OCI-LY3 (cell line): ENCODE data around the gene TRIM71.
"Not testable (repeated sequence)": the region's sequence is repeated elsewhere in the genome, so short reads cannot be mapped to it uniquely, and the experiment has no call there.

Source experiments
- H2AFZ ChIP-seq: fragments of 200-600, 300-600 bp; shearing (Covaris generic); 2 replicates; pipeline ENCODE4 v1.6.0; 2014; ENCODE audit warnings: antibody characterized with exemption, low read depth, low read length
- H3K27ac ChIP-seq: fragments of 200-600, 300-600 bp; sonication (generic); 2 replicates; pipeline ENCODE4 v1.5.1; 2014; ENCODE audit warnings: mild to moderate bottlenecking, low read length, moderate library complexity, mixed read lengths
- H3K27me3 ChIP-seq: fragments of 200-600, 300-600 bp; sonication (generic); 2 replicates; pipeline ENCODE4 v1.6.1; 2014; ENCODE audit warnings: low read depth, low read length, mixed read lengths
- H3K36me3 ChIP-seq: fragments of 200-600, 300-600 bp; sonication (generic); replicated peaks from 2 replicates; pipeline ENCODE3; 2014; ENCODE audit warnings: low read depth, low read length, mixed read lengths
- H3K4me1 ChIP-seq: fragments of 300-600, 200-600 bp; sonication (generic); 2 replicates; pipeline ENCODE4 v1.6.1; 2014; ENCODE audit warnings: low read length, mixed read lengths
- H3K4me2 ChIP-seq: fragments of 200-600, 300-600 bp; sonication (generic); 2 replicates; pipeline ENCODE4 v1.6.1; 2014; ENCODE audit warnings: low read length, mixed read lengths
- H3K4me3 ChIP-seq: fragments of 300-600, 200-600 bp; sonication (generic); 2 replicates; pipeline ENCODE4 v1.5.1; 2014; ENCODE audit warnings: antibody characterized with exemption, mild to moderate bottlenecking, low read length, moderate library complexity
- H3K79me2 ChIP-seq: fragments of 300-600, 200-600 bp; shearing (Covaris generic); 2 replicates; pipeline ENCODE4 v1.6.1; 2014; ENCODE audit warnings: mild to moderate bottlenecking, low read length, mixed read lengths
- H3K9ac ChIP-seq: fragments of 300-600, 200-600 bp; shearing (Covaris generic); 2 replicates; pipeline ENCODE4 v1.6.0; 2014; ENCODE audit warnings: mild to moderate bottlenecking, low read length, moderate library complexity
- H3K9me3 ChIP-seq: fragments of 200-600, 300-600 bp; shearing (Covaris generic); 2 replicates; pipeline ENCODE4 v1.6.1; 2014; ENCODE audit warnings: low read length, mixed read lengths; ENCODE audit not compliant: insufficient read depth
- H4K20me1 ChIP-seq: fragments of 200-600, 300-600 bp; sonication (generic); 2 replicates; pipeline ENCODE4 v1.6.1; 2016; ENCODE audit warnings: low read length, mixed read lengths; ENCODE audit not compliant: insufficient read depth
- CTCF ChIP-seq: fragments of 200-600, 300-600 bp; sonication (generic); IDR thresholded peaks from 2 replicates; pipeline ENCODE4 v1.5.1; 2014; ENCODE audit warnings: antibody characterized with exemption, low read length, low read depth
- EZH2phosphoT487 ChIP-seq: fragments of 200-600 bp; shearing (Covaris generic); IDR thresholded peaks from 2 replicates; pipeline ENCODE4 v1.6.1; 2018; ENCODE audit warnings: antibody characterized with exemption, mixed run types, low read depth

The TRIM71 gene

GRCh38 chr3:32844322-32844654 is 26.5 kb downstream of the TRIM71 start:
- Histone ChIP-seq H3K4me2 (no peak overlapping the region), H3K36me3 (no peaks in the 10 kb centered on the region), H3K27me3 (no peaks in the 10 kb centered on the region), H2AFZ (no peak overlapping the region), H3K9me3 (no peaks in the 10 kb centered on the region), H3K27ac (no peak overlapping the region), H3K4me1 (peaks cover 22% of the 10 kb centered on the region), H3K9ac (no peak overlapping the region), H3K4me3 (no peak overlapping the region), H3K79me2 (no peaks in the 10 kb centered on the region), H4K20me1 (no peaks in the 10 kb centered on the region)
- TF ChIP-seq EZH2phosphoT487 (no peak), CTCF (no peak)

GRCh38 chr3:32844914-32845313 is 27.1 kb downstream of the TRIM71 start:
- Histone ChIP-seq H3K4me2 (no peak overlapping the region), H3K4me3 (no peak overlapping the region)

GRCh38 chr3:32845546-32845945 is 27.7 kb downstream of the TRIM71 start:
- H3K9me3 ChIP-seq, H3K36me3 ChIP-seq, H3K4me2 ChIP-seq, H3K27me3 ChIP-seq, H4K20me1 ChIP-seq, H3K9ac ChIP-seq, H3K4me3 ChIP-seq, H2AFZ ChIP-seq, H3K27ac ChIP-seq, H3K79me2 ChIP-seq: not testable (repeated sequence)
- peaks cover 31% of the 10 kb centered on the region for H3K4me1 ChIP-seq

More at GRCh38 chr3:32844914-32845313, 27.1 kb downstream of the TRIM71 start:
- H3K4me1 ChIP-seq, result peaks cover 25% of the 10 kb centered on the region
- H3K27me3 ChIP-seq, result no peaks in the 10 kb centered on the region
- no peak overlapping the region for H2AFZ ChIP-seq
- no peaks in the 10 kb centered on the region for H3K9me3 ChIP-seq
- no peak overlapping the region for H3K27ac ChIP-seq
- no peak overlapping the region for H3K9ac ChIP-seq
- 0 out of 2 replicates have a peak, but pooled peaks have one; percentile 4 for TF ChIP-seq CTCF
- TF ChIP-seq EZH2phosphoT487, result no peak
- no peaks in the 10 kb centered on the region for H3K36me3 ChIP-seq
- no peaks in the 10 kb centered on the region for H3K79me2 ChIP-seq
- H4K20me1 ChIP-seq, result no peaks in the 10 kb centered on the region

- H2AFZ ChIP-seq, H3K27me3 ChIP-seq, H3K4me2 ChIP-seq, H3K79me2 ChIP-seq, H3K4me3 ChIP-seq, H3K9ac ChIP-seq, H3K36me3 ChIP-seq, H3K27ac ChIP-seq, H3K9me3 ChIP-seq, H4K20me1 ChIP-seq: not testable (repeated sequence)
- H3K4me1 ChIP-seq, result peaks cover 25% of the 10 kb centered on the region
These were observed 29.2 kb downstream of the TRIM71 start for GRCh38 chr3:32847045-32847444.

DNA sequence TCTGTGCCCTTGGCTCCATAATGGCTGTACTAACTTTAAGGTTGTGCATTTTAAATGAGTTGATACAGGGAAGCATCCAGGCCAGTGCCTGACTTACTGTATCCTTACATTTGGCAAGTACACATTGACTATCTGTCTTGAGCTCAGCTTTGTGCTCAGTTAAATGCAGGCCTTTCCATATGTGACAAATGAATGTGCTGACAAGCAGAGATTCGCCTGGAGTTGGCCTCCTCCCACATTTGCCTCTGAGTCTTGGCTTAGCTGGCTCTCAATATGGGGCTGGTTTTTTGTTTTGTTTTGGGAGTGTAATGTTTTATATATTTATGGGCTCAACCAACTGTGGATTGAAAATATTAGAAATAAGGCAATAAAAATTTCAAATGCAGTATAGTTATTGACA is 29.7 kb downstream of the TRIM71 start:
- Histone ChIP-seq H3K9me3 (no peaks in the 10 kb centered on the region), H3K4me3 (no peak overlapping the region), H3K9ac (no peak overlapping the region), H3K36me3 (no peaks in the 10 kb centered on the region), H4K20me1 (no peaks in the 10 kb centered on the region), H3K79me2 (no peaks in the 10 kb centered on the region), H3K4me1 (peaks cover 20% of the 10 kb centered on the region), H2AFZ (no peak overlapping the region), H3K27me3 (0 out of 2 replicates have a peak, but pooled peaks cover 3% of the 10 kb centered on the region), H3K27ac (no peak overlapping the region), H3K4me2 (no peak overlapping the region)
- TF ChIP-seq EZH2phosphoT487 (no peak), CTCF (no peak)
